Gastroesophageal sphincter (tissue), 3 donors: ENCODE results near the gene ECT2L.

Source experiments
- POLR2A ChIP-seq, 2 donors: fragments of 450-650 bp; IDR thresholded peaks; one replicate each; pipeline ENCODE4 v1.6.1; 2017; ENCODE audit warnings: antibody characterized with exemption in 2 of 2, mild to moderate bottlenecking in 2 of 2, moderate library complexity in 1 of 2
- TF ChIP-seq, protein P1 (sequence below), 4 experiments: fragments of 200-600 bp in 2 of 4; fragments of 450-650 bp in 2 of 4; sonication (generic) in 1 of 4; IDR thresholded peaks; one replicate each; pipeline ENCODE4 v1.5.1; 2017 to 2019; ENCODE audit warnings: antibody characterized with exemption in 4 of 4, mild to moderate bottlenecking in 2 of 4, moderate library complexity in 2 of 4

GRCh38 chr6:138796771-138797170, 884 bp downstream of the ECT2L start:
- no peak for TF ChIP-seq POLR2A (IDR thresholded peaks at IDR 0.05)
- TF ChIP-seq, protein P1, sequence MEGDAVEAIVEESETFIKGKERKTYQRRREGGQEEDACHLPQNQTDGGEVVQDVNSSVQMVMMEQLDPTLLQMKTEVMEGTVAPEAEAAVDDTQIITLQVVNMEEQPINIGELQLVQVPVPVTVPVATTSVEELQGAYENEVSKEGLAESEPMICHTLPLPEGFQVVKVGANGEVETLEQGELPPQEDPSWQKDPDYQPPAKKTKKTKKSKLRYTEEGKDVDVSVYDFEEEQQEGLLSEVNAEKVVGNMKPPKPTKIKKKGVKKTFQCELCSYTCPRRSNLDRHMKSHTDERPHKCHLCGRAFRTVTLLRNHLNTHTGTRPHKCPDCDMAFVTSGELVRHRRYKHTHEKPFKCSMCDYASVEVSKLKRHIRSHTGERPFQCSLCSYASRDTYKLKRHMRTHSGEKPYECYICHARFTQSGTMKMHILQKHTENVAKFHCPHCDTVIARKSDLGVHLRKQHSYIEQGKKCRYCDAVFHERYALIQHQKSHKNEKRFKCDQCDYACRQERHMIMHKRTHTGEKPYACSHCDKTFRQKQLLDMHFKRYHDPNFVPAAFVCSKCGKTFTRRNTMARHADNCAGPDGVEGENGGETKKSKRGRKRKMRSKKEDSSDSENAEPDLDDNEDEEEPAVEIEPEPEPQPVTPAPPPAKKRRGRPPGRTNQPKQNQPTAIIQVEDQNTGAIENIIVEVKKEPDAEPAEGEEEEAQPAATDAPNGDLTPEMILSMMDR (IDR thresholded peaks at IDR 0.05), result no peak
